Caco-2 (cell line): ENCODE results near the gene SLC27A3. TPM values are rescaled to one million over a fixed set of nuclear protein-coding genes. Genes with fewer than 3 reads are reported as not detected.

Experiments
- BruUV-seq: library from RNA; stranded (reverse); fragments of 400-500 nt; replicated peaks from 2 replicates; lab custom pipeline; 2021; lab: Mats Ljungman, UMichigan
- CTCF ChIA-PET: fragments of 300-600 bp; sonication (Branson Sonifier 250); formaldehyde crosslinking; loops from one replicate; lab custom pipeline; 2022; ENCODE audit warnings: antibody characterized with exemption; lab: Charles Lee
- POLR2A ChIA-PET: fragments of 300-600 bp; sonication (Branson Sonifier 250); formaldehyde crosslinking; loops from one replicate; lab custom pipeline; 2022; ENCODE audit warnings: antibody characterized with exemption; lab: Charles Lee
- DNase-seq, 2 experiments: peaks; one replicate each; pipeline versions ENCODE4 v3.0.0 to v3.0.0-alpha.2; 2020 to 2022
- H3K27me3 ChIP-seq: replicated peaks from 2 replicates; pipeline ENCODE4 v1.6.0; 2011; ENCODE audit warnings: low read length; ENCODE audit not compliant: control insufficient read depth, insufficient read depth
- H3K36me3 ChIP-seq: 2 replicates; pipeline ENCODE4 v1.5.1; 2011; ENCODE audit warnings: low read length; ENCODE audit not compliant: control insufficient read depth, insufficient read depth
- H3K4me1 ChIP-seq: fragments of 250-450 bp; sonication (Bioruptor Pico); 2 replicates; pipeline ENCODE4 v1.5.1; 2020; ENCODE audit warnings: mild to moderate bottlenecking
- H3K4me3 ChIP-seq: 2 replicates; pipeline ENCODE4 v1.5.1; 2011; ENCODE audit warnings: low read depth, mild to moderate bottlenecking, control low read depth, low read length
- H3K9me3 ChIP-seq: fragments of 250-450 bp; sonication (Bioruptor Pico); 2 replicates; pipeline ENCODE4 v1.5.1; 2020; ENCODE audit warnings: mild to moderate bottlenecking, moderate library complexity
- H3K27ac Mint-ChIP-seq: one replicate; pipeline ENCODE4 v1.8.0; 2022; ENCODE audit warnings: mixed read lengths; ENCODE audit not compliant: unreplicated experiment
- H3K27me3 Mint-ChIP-seq: one replicate; pipeline ENCODE4 v1.8.0; 2022; ENCODE audit warnings: mixed read lengths; ENCODE audit not compliant: insufficient read depth, unreplicated experiment
- H3K36me3 Mint-ChIP-seq: one replicate; pipeline ENCODE4 v1.8.0; 2022; ENCODE audit warnings: mild to moderate bottlenecking, mixed read lengths; ENCODE audit not compliant: insufficient read depth, unreplicated experiment
- H3K4me1 Mint-ChIP-seq: one replicate; pipeline ENCODE4 v1.8.0; 2022; ENCODE audit warnings: low read depth, mixed read lengths; ENCODE audit not compliant: unreplicated experiment
- H3K4me3 Mint-ChIP-seq: one replicate; pipeline ENCODE4 v1.8.0; 2022; ENCODE audit warnings: mild to moderate bottlenecking, moderate library complexity, mixed read lengths; ENCODE audit not compliant: unreplicated experiment
- H3K9me3 Mint-ChIP-seq: one replicate; pipeline ENCODE4 v1.8.0; 2022; ENCODE audit warnings: mixed read lengths; ENCODE audit not compliant: unreplicated experiment
- intact Hi-C: fragments of 100-400 bp; cut with micrococcal nuclease; formaldehyde crosslinking; loops from one replicate; pipeline ENCODE4 v1.10.0; 2022; ENCODE audit not compliant: unreplicated experiment
- total RNA-seq: library from RNA; stranded (reverse); gene quantifications from 2 replicates; pipeline ENCODE4 v1.2.3, GENCODE V29; 2022
- TF ChIP-seq, protein P1 (sequence below), 2 experiments: fragments of 200-600 bp in 1 of 2; IDR thresholded peaks; 1 replicate in 1 of 2; 2 replicates in 1 of 2; pipeline versions ENCODE4 v1.5.1 to v1.8.0; 2011 to 2022; ENCODE audit warnings: antibody characterized with exemption in 1 of 2, control low read depth in 1 of 2, inconsistent platforms in 1 of 2, low read depth in 1 of 2, low read length in 1 of 2, mild to moderate bottlenecking in 1 of 2, moderate library complexity in 1 of 2; ENCODE audit not compliant: insufficient read depth in 1 of 2, severe bottlenecking in 1 of 2, unreplicated experiment in 1 of 2

Gene SLC27A3
- total RNA-seq, 1 experiment from 2014 or later, result 22.8 TPM

DNA sequence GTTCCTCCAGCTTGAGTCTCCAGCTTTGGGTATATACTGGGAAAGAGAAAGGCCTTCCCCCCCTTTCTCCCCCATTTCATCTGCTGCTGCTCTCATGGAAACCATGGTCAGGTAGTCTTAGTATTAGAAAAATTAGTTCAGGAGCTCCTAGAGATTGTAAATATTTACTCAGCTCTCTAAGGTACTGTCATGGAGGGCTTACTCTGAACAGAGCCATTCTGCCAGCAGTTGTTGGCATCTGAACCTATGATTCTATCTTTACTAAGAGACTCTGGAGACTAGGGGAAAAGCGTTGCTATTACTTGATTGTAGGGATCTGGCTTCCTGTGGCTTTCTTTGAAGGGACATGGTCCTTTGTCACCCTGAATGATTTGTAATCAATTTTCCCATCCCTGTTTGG, 41.2 kb upstream of the SLC27A3 start:
- Histone ChIP-seq H3K4me1 (peaks cover 5% of the 10 kb centered on the region), H3K27me3 (no peaks in the 10 kb centered on the region), H3K9me3 (no peaks in the 10 kb centered on the region), H3K4me3 (no peak overlapping the region), H3K36me3 (no peaks in the 10 kb centered on the region; the same call in 1 of the 2 replicates)
- TF ChIP-seq, protein P1, sequence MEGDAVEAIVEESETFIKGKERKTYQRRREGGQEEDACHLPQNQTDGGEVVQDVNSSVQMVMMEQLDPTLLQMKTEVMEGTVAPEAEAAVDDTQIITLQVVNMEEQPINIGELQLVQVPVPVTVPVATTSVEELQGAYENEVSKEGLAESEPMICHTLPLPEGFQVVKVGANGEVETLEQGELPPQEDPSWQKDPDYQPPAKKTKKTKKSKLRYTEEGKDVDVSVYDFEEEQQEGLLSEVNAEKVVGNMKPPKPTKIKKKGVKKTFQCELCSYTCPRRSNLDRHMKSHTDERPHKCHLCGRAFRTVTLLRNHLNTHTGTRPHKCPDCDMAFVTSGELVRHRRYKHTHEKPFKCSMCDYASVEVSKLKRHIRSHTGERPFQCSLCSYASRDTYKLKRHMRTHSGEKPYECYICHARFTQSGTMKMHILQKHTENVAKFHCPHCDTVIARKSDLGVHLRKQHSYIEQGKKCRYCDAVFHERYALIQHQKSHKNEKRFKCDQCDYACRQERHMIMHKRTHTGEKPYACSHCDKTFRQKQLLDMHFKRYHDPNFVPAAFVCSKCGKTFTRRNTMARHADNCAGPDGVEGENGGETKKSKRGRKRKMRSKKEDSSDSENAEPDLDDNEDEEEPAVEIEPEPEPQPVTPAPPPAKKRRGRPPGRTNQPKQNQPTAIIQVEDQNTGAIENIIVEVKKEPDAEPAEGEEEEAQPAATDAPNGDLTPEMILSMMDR (IDR thresholded peaks at IDR 0.05; ENCODE audit: insufficient read depth in 1 of 2, low read depth in 1 of 2, low read length in 1 of 2, severe bottlenecking in 1 of 2, unreplicated experiment in 1 of 2), result no peak
- H3K27ac Mint-ChIP-seq, result no peak overlapping the region
- H3K36me3 Mint-ChIP-seq, result peaks cover 11% of the 10 kb centered on the region
- intact Hi-C loops, result no loop called here
- DNase-seq, result no peak
- H3K4me3 Mint-ChIP-seq, result no peak overlapping the region
- peaks cover 11% of the 10 kb centered on the region for H3K4me1 Mint-ChIP-seq
- H3K9me3 Mint-ChIP-seq, result no peaks in the 10 kb centered on the region
- BruUV-seq, result no TSS peak
- POLR2A ChIA-PET, result no interaction called here
- CTCF ChIA-PET, result interaction anchor here (0.5 kb wide), 2 partner anchors 57 to 61 kb away, joined by 3 to 6 read pairs; no protein-coding TSS in a partner anchor
- no peaks in the 10 kb centered on the region for H3K27me3 Mint-ChIP-seq

DNA sequence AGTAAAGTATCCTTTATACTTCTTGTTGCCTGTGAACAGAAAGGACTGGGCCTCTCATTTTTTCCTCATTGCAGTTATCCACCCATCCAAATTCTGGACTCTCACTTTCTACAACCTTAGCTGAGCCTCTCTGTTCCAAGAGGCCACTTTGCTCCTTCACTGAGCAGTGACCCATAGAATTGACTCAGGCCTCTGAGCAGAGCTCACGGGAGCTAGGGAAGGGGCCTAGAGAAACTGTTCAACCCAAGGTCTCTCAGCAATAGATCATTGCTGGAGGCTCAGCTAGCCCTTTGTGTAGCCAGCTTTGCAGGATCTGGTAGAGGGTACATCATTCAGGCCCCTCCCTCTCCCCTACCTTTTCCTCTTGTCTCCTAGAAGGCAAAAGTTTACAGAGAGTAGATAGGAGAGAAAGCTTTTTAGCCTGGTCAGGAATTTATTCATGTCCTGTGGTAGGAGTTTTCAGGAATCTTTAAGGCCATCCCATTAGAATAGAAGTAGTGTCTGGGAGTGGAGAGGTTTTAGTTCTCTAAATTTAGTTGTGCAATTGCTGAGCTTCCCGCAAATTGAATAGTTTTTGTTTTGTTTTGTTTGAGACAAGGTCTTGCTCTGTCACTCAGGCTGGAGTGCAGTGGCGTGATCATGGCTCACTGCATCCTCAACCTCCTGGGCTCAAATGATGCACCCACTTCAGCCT, 40.7 kb upstream of the SLC27A3 start:
- no peaks in the 10 kb centered on the region for H3K9me3 ChIP-seq
- ChIA-PET CTCF (interaction anchor here (0.5 kb wide), 1 partner anchor 58 kb away, joined by 6 read pairs; no protein-coding TSS in a partner anchor), POLR2A (no interaction called here)
- Mint-ChIP-seq H3K9me3 (no peaks in the 10 kb centered on the region), H3K4me3 (no peak overlapping the region), H3K4me1 (peaks cover 7% of the 10 kb centered on the region), H3K27me3 (no peaks in the 10 kb centered on the region), H3K27ac (no peak overlapping the region), H3K36me3 (peaks cover 7% of the 10 kb centered on the region)
- TF ChIP-seq, protein P1 (IDR thresholded peaks at IDR 0.05; ENCODE audit: insufficient read depth in 1 of 2, low read depth in 1 of 2, low read length in 1 of 2, severe bottlenecking in 1 of 2, unreplicated experiment in 1 of 2), result no peak
- no peaks in the 10 kb centered on the region for H3K27me3 ChIP-seq
- no peaks in the 10 kb centered on the region; the same call in 1 of the 2 replicates for H3K4me1 ChIP-seq
- intact Hi-C loops, result no loop called here
- H3K4me3 ChIP-seq, result no peak overlapping the region
- H3K36me3 ChIP-seq, result no peaks in the 10 kb centered on the region; the same call in 1 of the 2 replicates
- DNase-seq, result no peak
- BruUV-seq, result no TSS peak

DNA sequence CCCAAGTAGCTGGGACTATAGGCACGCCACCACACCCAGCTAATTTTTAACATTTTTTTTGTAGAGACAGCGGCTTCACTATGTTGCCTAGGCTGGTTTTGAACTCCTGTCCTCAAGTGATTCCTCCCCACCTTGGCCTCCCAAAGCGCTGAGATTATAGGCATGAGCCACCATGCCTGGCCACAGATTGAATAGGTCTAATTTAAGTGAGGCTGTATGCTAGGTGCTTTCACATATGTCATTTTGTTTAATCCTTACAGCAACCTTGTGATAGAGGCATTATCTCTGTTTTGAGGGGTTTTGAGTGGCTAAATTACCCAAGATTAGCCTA, 40.2 kb upstream of the SLC27A3 start:
- POLR2A ChIA-PET, result no interaction called here
- peaks cover 9% of the 10 kb centered on the region for H3K36me3 Mint-ChIP-seq
- Histone ChIP-seq H3K4me3 (no peak overlapping the region), H3K36me3 (no peaks in the 10 kb centered on the region; the same call in 1 of the 2 replicates), H3K4me1 (no peaks in the 10 kb centered on the region; the same call in 1 of the 2 replicates), H3K27me3 (no peaks in the 10 kb centered on the region), H3K9me3 (no peaks in the 10 kb centered on the region)
- CTCF ChIA-PET, result no interaction called here
- BruUV-seq, result no TSS peak
- DNase-seq, result no peak
- TF ChIP-seq, protein P1 (IDR thresholded peaks at IDR 0.05; ENCODE audit: insufficient read depth in 1 of 2, low read depth in 1 of 2, low read length in 1 of 2, severe bottlenecking in 1 of 2, unreplicated experiment in 1 of 2), result no peak
- H3K4me3 Mint-ChIP-seq, result no peak overlapping the region
- no peaks in the 10 kb centered on the region for H3K27me3 Mint-ChIP-seq
- no peak overlapping the region for H3K27ac Mint-ChIP-seq
- H3K9me3 Mint-ChIP-seq, result no peaks in the 10 kb centered on the region
- peaks cover 7% of the 10 kb centered on the region for H3K4me1 Mint-ChIP-seq
- intact Hi-C loops, result no loop called here
